Measurements from ENCODE around the gene DDX54. TPM values are rescaled to one million over a fixed set of nuclear protein-coding genes. Genes with fewer than 3 reads are reported as not detected.

Gene DDX54
- total RNA-seq, 4 donors from 2014 or later, result 36.0 to 66.5 (median 59.0) TPM

- Histone ChIP-seq H3K36me3 (no peaks in the 10 kb centered on the region), H3K27ac (no peak overlapping the region), H3K4me1 (no peaks in the 10 kb centered on the region), H3K9me3 (no peaks in the 10 kb centered on the region), H3K27me3 (no peaks in the 10 kb centered on the region), H3K4me3 (no peak overlapping the region)
- TF ChIP-seq POLR2A (IDR thresholded peaks at IDR 0.05) (no peak), CTCF (IDR thresholded peaks at IDR 0.05) (no peak)
- intact Hi-C loops (cut with DNase I; ENCODE audit: low total_unique reads), result no loop called here
- DNase-seq, result no peak
These were observed 13.1 kb downstream of the DDX54 start for GRCh38 chr12:113172185-113172584.

GRCh38 chr12:113171543-113171942 lies 13.7 kb downstream of the DDX54 start:
- DNase-seq, result no peak
- TF ChIP-seq POLR2A (IDR thresholded peaks at IDR 0.05) (no peak), CTCF (IDR thresholded peaks at IDR 0.05) (no peak)
- Histone ChIP-seq H3K4me3 (no peak overlapping the region), H3K27me3 (no peaks in the 10 kb centered on the region), H3K4me1 (no peaks in the 10 kb centered on the region), H3K9me3 (no peaks in the 10 kb centered on the region), H3K27ac (no peak overlapping the region), H3K36me3 (no peaks in the 10 kb centered on the region)
- intact Hi-C loops (cut with DNase I; ENCODE audit: low total_unique reads), result no loop called here

- H3K27me3 ChIP-seq, result no peaks in the 10 kb centered on the region
- intact Hi-C loops (cut with DNase I; ENCODE audit: low total_unique reads), result no loop called here
- no peaks in the 10 kb centered on the region for H3K9me3 ChIP-seq
- no peak overlapping the region for H3K27ac ChIP-seq
- no peak for TF ChIP-seq CTCF (IDR thresholded peaks at IDR 0.05)
- TF ChIP-seq POLR2A (IDR thresholded peaks at IDR 0.05), result no peak
- DNase-seq, result no peak
- no peaks in the 10 kb centered on the region for H3K4me1 ChIP-seq
- no peak overlapping the region for H3K4me3 ChIP-seq
- H3K36me3 ChIP-seq, result no peaks in the 10 kb centered on the region
These were observed 14.4 kb downstream of the DDX54 start for GRCh38 chr12:113170926-113171325.

- no peak for TF ChIP-seq POLR2A (IDR thresholded peaks at IDR 0.05)
- TF ChIP-seq CTCF (IDR thresholded peaks at IDR 0.05), result no peak
- no peaks in the 10 kb centered on the region for H3K36me3 ChIP-seq
- no peaks in the 10 kb centered on the region for H3K4me1 ChIP-seq
- no peak overlapping the region for H3K27ac ChIP-seq
- DNase-seq, result no peak
- H3K4me3 ChIP-seq, result no peak overlapping the region
- no peaks in the 10 kb centered on the region for H3K9me3 ChIP-seq
- intact Hi-C loops (cut with DNase I; ENCODE audit: low total_unique reads), result no loop called here
- no peaks in the 10 kb centered on the region for H3K27me3 ChIP-seq
These were observed 14.8 kb downstream of the DDX54 start for GRCh38 chr12:113170457-113170856.

- H3K4me1 ChIP-seq, result no peaks in the 10 kb centered on the region
- no peaks in the 10 kb centered on the region for H3K27me3 ChIP-seq
- no peak overlapping the region for H3K27ac ChIP-seq
- TF ChIP-seq POLR2A (IDR thresholded peaks at IDR 0.05) (no peak), CTCF (IDR thresholded peaks at IDR 0.05) (no peak)
- H3K9me3 ChIP-seq, result no peaks in the 10 kb centered on the region
- H3K36me3 ChIP-seq, result no peaks in the 10 kb centered on the region
- DNase-seq, result no peak
- H3K4me3 ChIP-seq, result no peak overlapping the region
- intact Hi-C loops (cut with DNase I; ENCODE audit: low total_unique reads), result no loop called here
These were observed 15.6 kb downstream of the DDX54 start for GRCh38 chr12:113169697-113170096.
